Effector CD4-positive, alpha-beta T cell (primary cell): Measurements from ENCODE around the gene BCKDK.
"Not testable (repeated sequence)": the region's sequence is repeated elsewhere in the genome, so short reads cannot be mapped to it uniquely, and the experiment has no call there.

Experiments
- DNase-seq: peaks from one replicate; pipeline ENCODE4 v3.0.0-alpha.2; 2020

Gene BCKDK

DNA sequence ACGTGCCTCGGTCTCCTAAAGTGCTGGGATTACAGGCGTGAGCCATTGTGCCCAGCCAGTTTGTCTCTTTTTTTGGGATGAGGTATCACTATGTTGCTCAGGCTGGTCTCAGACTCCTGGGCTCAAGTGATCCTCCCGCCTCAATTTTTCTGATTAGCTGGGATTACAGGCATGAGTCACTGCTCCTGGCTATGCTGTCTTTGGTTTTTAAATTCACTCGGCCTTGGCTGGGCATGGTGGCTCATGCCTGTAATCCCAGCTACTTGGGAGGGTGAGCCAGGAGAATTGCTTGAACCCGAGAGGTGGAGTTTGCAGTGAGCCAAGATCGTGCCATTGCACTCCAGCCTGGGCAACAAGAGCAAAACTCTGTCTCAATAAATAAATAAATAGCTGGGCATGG, 36.2 kb downstream of the BCKDK start:
- not testable (repeated sequence) for DNase-seq

DNA sequence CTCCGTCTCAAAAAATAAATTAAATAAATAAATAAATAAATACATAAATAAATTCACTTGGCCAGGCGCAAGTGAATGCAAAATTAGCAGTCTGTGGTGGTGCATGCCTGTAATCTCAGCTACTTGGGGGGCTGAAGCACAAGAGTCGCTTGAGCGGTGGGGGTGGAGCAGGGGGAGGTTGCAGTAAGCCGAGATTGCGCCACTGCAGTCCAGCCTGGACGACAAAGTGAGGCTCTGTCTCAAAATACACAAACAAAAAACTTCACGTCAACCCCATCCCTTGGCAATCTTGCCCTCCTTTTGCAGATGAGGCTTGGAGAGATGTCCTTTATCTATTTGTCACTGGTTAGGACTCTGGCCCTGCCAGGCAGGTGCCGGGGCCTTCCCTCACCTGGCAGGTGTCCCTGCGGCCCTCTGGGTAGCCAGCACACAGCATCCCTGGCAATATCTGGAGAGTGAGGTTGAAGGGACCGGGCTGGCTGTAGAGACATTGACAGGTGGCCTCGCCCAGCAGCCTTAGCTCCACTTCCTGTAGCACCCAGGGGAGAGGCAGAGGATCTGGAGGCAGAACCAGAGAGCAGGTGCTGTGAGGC, 37.3 kb downstream of the BCKDK start:
- DNase-seq = no peak

DNA sequence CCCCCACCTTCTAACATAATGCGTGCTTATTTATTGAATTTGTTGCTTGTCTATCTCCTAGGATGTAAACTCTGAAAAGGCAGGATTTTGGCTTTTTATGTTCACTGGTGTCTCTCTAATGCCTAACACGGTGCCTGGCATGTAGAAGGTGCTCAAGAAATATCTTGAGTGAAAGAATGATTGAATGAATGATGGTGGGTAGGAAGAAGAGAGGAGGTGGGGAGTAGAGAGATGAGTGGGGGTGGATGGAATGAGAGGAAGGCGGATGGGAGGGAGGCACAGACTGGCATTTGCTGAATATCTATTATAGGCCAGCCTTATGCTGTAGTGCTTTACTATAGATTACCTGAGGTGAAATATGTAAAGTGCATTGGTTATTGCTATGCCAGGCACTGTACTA, 39.4 kb downstream of the BCKDK start:
- DNase-seq = no peak

DNA sequence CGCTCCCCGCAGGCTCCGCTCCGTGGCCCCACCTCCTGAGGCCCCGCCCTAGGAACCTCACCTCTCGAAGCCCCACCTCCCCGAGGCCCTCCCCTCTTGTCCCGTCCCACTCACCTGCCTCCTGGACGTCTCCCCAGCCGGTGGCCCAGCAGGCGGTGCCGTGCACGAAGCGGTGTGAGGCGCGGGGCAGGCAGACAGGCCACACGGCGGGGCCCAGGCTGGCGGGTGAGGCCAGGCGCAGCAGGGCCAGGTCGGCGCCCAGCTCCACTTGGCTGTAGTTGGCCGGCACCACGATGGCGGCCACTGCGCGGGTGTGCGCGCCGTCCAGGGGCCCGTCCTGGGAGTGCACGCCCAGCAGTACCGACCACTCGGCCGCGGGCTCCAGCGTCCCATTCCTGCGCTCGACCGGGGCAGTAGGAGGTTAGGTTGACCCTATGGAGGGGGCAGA, 40.1 kb downstream of the BCKDK start:
- DNase-seq = no peak

DNA sequence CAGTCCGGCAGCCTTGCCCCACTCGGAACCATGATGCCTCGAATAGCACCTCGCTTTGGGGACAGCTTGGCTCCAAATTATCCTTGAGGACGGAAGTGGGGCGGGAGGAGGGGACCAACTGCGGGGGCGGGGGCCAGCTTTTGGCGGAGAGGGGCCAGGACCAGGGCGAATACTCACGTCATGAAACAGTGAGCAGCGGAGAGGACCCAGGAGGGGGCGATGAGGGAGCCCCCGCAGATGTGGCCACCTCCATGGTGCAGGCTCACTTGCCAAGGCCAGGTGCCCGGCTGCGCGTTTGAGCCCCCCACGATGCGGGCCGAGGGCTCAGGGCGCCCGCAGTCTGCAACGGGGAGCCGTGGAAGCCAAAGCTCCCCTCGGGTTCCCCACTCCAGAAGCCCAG, 40.7 kb downstream of the BCKDK start:
- DNase-seq = no peak

DNA sequence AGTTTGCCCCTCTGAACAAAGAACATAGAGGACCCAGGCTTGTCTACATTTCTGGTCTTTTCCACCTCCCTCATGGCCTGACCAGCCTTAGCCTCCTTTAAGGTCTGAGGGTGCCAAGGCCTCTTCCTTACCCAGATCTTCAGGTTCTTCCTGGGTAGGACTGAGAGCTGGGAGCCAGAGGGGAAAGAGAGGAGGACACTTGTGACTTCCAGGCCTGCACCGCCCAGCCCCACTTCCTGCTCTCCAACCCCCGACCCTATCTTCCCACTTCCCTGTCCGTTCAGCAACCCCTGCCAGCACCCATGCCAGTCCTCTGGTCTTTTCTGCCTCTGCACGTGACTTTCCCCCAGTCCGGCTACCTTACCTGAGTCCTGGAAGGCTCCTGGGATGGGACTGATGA, 41.1 kb downstream of the BCKDK start:
- DNase-seq = no peak

DNA sequence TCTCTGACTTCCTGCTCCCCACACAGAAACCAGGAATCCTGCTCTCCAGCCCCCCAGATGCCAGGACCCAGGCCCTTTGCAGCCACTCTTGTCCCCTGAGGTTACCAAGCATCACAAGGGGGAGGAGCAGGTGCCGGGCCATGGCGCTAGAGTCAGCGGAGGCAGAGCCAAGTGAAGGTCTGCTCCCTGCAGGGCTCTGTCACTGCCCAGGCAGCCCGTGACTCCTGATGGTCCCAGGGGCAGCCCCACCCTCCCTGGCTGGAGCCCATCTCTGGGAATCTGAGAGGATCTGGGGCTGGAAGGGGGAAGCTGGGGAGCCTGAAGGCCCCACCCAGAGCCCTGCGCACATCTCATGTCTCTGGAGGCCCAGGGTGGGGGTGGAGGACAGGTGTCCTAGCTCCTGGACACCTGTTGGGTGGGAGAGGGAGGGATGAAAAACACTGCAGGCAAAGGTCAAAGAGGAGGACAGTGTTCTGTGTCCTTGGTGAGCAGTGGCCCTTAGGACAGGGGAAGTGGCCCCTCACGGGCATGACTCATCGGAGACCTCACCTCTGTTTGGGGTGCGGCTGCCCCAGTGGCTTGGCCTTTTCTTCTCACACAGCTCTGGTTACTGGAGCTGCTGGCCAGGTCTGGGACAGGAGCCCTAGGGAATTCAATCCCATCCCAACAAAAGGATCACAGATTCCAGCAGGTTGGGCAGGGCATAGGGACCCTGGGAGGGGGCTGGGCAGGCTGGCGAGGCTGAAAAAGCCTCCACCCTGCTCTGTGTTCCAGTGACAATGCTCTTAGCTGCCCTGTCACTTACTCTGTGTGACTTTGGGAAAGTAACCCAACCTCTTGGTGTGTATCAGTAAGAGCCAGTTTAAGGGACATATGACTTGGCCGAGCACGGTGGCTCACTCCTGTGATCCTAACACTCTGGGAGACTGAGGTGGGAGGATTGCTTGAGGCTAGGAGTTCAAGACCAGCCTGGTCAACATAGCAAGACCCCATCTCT, 42.0 kb downstream of the BCKDK start, which contains the start of gene PRSS36:
Gene PRSS36, minus strand, starts transcription at position 173 of the 997 bp plus-strand sequence. Its CDS starts 31 bp downstream, at position 142.
- DNase-seq = no peak

DNA sequence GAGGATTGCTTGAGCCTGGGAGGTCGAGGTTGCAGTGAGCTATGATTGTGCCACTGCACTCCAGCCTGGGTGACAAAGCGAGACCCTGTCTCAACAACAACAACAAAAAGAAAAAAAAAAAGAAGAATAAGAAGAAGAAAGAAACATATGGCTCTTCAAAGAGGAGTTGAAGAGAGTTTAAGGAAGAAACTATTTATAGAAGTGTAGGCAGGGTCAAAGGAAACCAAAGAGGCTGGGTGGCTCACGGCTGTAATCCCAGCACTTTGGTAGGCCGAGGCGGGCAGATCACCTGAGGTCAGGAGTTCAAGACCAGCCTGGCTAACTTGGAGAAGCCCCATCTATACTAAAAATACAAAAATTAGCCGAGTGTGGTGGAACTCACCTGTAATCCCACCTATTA, 42.8 kb downstream of the BCKDK start:
- DNase-seq = not testable (repeated sequence)

DNA sequence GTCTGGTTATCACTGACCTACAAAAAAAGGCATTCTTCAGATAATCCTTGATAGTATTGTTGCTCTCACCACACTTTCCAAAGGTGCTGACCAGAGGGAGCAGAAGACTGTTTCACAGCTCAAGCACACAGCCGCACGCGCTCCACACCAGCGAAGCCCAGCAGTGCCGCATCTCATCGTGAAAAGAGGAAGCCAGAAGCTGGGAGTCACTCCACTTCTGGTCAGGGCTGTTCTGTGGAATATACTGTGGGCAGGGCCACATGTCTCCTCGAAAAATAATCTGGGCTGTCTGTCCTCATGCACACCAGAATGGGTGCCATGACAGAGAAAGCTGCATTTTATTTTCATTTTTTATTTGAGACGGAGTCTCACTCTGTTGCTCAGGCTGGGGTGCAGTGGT, 49.0 kb downstream of the BCKDK start:
- no peak for DNase-seq
